Measurements from ENCODE around the gene PLCL1. TPM values are rescaled to one million over a fixed set of nuclear protein-coding genes. Genes with fewer than 3 reads are reported as not detected.

Gene PLCL1
- total RNA-seq, 4 donors from 2014 or later = 6.6 to 10.8 (median 8.3) TPM

DNA sequence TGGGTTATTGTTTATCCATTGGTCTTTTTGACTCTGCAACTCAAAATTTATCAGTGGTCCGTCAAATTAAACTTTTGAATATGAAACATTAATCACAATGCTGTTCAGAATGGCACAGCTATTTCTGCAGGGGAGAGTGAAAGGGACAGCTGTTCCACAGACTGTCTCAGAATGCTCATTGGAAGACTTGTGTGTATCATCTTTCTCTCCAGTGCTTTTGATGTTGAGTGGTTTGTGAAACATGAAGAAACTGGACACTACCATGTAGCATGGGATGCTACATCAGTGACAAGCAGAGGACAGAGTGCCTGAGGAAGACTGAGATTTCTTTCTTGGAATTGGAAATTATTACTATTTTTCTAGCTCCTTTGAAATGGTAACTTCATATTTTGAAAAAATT, 115.7 kb downstream of the PLCL1 start:
- TF ChIP-seq, protein P1, sequence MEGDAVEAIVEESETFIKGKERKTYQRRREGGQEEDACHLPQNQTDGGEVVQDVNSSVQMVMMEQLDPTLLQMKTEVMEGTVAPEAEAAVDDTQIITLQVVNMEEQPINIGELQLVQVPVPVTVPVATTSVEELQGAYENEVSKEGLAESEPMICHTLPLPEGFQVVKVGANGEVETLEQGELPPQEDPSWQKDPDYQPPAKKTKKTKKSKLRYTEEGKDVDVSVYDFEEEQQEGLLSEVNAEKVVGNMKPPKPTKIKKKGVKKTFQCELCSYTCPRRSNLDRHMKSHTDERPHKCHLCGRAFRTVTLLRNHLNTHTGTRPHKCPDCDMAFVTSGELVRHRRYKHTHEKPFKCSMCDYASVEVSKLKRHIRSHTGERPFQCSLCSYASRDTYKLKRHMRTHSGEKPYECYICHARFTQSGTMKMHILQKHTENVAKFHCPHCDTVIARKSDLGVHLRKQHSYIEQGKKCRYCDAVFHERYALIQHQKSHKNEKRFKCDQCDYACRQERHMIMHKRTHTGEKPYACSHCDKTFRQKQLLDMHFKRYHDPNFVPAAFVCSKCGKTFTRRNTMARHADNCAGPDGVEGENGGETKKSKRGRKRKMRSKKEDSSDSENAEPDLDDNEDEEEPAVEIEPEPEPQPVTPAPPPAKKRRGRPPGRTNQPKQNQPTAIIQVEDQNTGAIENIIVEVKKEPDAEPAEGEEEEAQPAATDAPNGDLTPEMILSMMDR (IDR thresholded peaks at IDR 0.05; ENCODE audit: low read depth) = no peak

GRCh38 chr2:197920592-197921201, 116.3 kb downstream of the PLCL1 start:
- TF ChIP-seq, protein P1 (IDR thresholded peaks at IDR 0.05; ENCODE audit: low read depth) = no peak

DNA sequence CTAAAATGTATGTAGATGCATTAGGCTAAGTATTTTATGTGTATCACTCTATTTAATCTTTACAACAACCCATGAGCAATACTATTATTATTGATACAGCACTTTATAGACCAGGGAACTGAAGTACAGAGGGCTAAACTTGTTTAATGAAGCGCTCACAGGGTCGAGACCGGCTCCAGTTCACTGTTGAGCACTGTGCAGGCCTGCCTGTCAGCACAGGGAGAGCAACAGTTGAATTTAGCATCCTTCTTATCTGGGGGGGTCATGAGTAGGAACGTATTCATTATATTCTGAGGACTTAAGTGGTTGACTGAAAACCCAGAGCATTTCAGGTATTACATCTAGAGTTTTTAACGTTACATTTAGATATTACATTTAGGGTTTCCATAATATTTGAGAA, 120.1 kb downstream of the PLCL1 start:
- TF ChIP-seq, protein P1 (IDR thresholded peaks at IDR 0.05; ENCODE audit: low read depth) = no peak

- TF ChIP-seq, protein P1 (IDR thresholded peaks at IDR 0.05; ENCODE audit: low read depth) = no peak
These were observed 120.8 kb downstream of the PLCL1 start for GRCh38 chr2:197925204-197925603.

DNA sequence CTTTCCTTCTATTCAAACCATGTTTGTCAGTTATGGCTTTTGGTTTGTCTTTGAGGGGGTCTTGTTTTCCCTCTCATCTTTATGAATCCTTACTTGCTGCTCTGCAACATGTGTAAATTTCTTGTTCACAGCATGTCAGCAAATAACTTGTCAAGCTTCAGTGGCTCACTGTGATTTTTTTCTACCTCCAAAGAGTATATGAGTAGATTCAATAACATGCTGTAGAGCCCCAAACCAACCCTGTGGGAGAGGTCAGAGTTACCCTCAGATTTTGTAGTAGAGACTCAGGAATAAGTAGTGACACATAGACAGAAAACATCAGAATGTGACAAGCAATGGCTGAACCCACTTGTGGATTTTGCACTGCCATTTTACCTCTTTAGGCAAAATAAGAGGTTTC, 121.6 kb downstream of the PLCL1 start:
- TF ChIP-seq, protein P1 (IDR thresholded peaks at IDR 0.05; ENCODE audit: low read depth) = no peak

DNA sequence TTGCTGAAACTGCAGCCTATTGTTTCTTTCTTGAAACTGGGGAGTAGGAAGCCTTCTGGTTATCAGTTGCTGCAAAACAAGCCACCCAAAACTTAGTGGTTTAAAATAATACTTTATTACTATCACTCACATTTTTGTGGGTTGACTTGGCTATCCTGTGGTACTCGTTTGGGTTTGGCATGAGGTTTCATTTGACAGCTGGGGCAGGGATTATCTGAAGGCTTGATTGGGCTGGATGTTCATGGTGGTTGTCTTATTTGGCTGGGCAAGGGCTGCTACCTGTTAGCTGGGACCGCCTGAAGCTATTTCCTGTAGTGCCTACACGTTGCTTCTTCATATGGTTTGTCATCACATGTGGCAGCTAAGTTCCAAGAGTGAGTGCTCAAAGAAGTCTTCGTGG, 122.3 kb downstream of the PLCL1 start:
- TF ChIP-seq, protein P1 (IDR thresholded peaks at IDR 0.05; ENCODE audit: low read depth) = no peak

- TF ChIP-seq, protein P1 (IDR thresholded peaks at IDR 0.05; ENCODE audit: low read depth) = no peak
These were observed 123.6 kb downstream of the PLCL1 start for GRCh38 chr2:197927994-197928393.
